ENCODE measurements around the gene LMO1.
A peak's percentile ranks its signal among the peaks of the same experiment; 100 is the strongest.

The LMO1 gene

GRCh38 chr11:8263109-8263768 is 439 bp downstream of the LMO1 start:
- no peak for DNase-seq (ENCODE audit: low read depth)

GRCh38 chr11:8262552-8263108 is 1.0 kb downstream of the LMO1 start:
- DNase-seq (ENCODE audit: low read depth) = peak; percentile 30

- DNase-seq (ENCODE audit: low read depth) = no peak
These were observed 1.6 kb downstream of the LMO1 start for GRCh38 chr11:8261921-8262551.

GRCh38 chr11:8261291-8261690 is 2.4 kb downstream of the LMO1 start:
- no peak for DNase-seq (ENCODE audit: low read depth)

- no peak for DNase-seq (ENCODE audit: low read depth)
These were observed 3.3 kb downstream of the LMO1 start for GRCh38 chr11:8260202-8260966.

- no peak for DNase-seq (ENCODE audit: low read depth)
These were observed 4.2 kb downstream of the LMO1 start for GRCh38 chr11:8259306-8259959.

GRCh38 chr11:8258784-8259183 is 4.9 kb downstream of the LMO1 start:
- DNase-seq (ENCODE audit: low read depth) = peak; percentile 68

- DNase-seq (ENCODE audit: low read depth) = peak; percentile 23
These were observed 5.4 kb downstream of the LMO1 start for GRCh38 chr11:8258289-8258688.

- no peak for DNase-seq (ENCODE audit: low read depth)
These were observed 6.5 kb downstream of the LMO1 start for GRCh38 chr11:8257003-8257664.

- no peak for DNase-seq (ENCODE audit: low read depth)
These were observed 7.2 kb downstream of the LMO1 start for GRCh38 chr11:8256271-8257002.

GRCh38 chr11:8253566-8253965 is 10.1 kb downstream of the LMO1 start:
- no peak for DNase-seq (ENCODE audit: low read depth)

GRCh38 chr11:8252946-8253345 is 10.7 kb downstream of the LMO1 start:
- no peak for DNase-seq (ENCODE audit: low read depth)

- no peak for DNase-seq (ENCODE audit: low read depth)
These were observed 11.3 kb downstream of the LMO1 start for GRCh38 chr11:8252388-8252787.

GRCh38 chr11:8251616-8252295 is 11.9 kb downstream of the LMO1 start:
- DNase-seq (ENCODE audit: low read depth) = no peak

- no peak for DNase-seq (ENCODE audit: low read depth)
These were observed 12.6 kb downstream of the LMO1 start for GRCh38 chr11:8250981-8251615.

GRCh38 chr11:8250434-8250833 is 13.2 kb downstream of the LMO1 start:
- no peak for DNase-seq (ENCODE audit: low read depth)

- no peak for DNase-seq (ENCODE audit: low read depth)
These were observed 14.2 kb downstream of the LMO1 start for GRCh38 chr11:8249482-8249881.

GRCh38 chr11:8248786-8249185 is 14.9 kb downstream of the LMO1 start:
- no peak for DNase-seq (ENCODE audit: low read depth)

- no peak for DNase-seq (ENCODE audit: low read depth)
These were observed 16.4 kb downstream of the LMO1 start for GRCh38 chr11:8247312-8247711.

GRCh38 chr11:8243458-8243857 is 20.2 kb downstream of the LMO1 start:
- DNase-seq (ENCODE audit: low read depth) = no peak

Data from fibroblast of gingiva (primary cell).